HFF-Myc (cell line): ENCODE results near the gene CCL7.
"Not testable (repeated sequence)": the region's sequence is repeated elsewhere in the genome, so short reads cannot be mapped to it uniquely, and the experiment has no call there.

ENCODE experiments used
- DNase-seq: peaks from one replicate; pipeline ENCODE4 v3.0.0-alpha.2; 2011; ENCODE audit warnings: low read depth; ENCODE audit errors: extremely low read depth
- H3K4me3 ChIP-seq: replicated peaks from 2 replicates; pipeline ENCODE4 v1.5.1; 2011; ENCODE audit warnings: low read depth, mild to moderate bottlenecking, control low read depth, low read length
- TF ChIP-seq, protein P1 (sequence below): IDR thresholded peaks from 2 replicates; pipeline ENCODE4 v1.5.1; 2012; ENCODE audit warnings: mild to moderate bottlenecking, low read depth, low read length, control low read depth; ENCODE audit errors: missing control alignments

The CCL7 gene

DNA sequence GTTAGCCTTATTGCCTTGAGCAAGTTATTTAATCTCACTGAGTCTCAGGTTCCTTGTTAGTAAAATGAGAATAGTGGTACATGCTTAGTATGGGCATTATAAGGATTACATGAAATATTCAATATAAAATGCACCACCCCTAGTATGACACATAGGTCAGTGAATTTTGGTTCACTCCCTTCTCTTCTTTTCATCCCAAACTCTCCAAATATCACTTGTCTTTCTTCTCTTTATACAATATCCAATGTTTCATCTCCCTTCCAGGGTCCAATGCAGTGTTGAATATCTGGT lies 43.3 kb upstream of the CCL7 start:
- no peak overlapping the region for H3K4me3 ChIP-seq
- TF ChIP-seq, protein P1, sequence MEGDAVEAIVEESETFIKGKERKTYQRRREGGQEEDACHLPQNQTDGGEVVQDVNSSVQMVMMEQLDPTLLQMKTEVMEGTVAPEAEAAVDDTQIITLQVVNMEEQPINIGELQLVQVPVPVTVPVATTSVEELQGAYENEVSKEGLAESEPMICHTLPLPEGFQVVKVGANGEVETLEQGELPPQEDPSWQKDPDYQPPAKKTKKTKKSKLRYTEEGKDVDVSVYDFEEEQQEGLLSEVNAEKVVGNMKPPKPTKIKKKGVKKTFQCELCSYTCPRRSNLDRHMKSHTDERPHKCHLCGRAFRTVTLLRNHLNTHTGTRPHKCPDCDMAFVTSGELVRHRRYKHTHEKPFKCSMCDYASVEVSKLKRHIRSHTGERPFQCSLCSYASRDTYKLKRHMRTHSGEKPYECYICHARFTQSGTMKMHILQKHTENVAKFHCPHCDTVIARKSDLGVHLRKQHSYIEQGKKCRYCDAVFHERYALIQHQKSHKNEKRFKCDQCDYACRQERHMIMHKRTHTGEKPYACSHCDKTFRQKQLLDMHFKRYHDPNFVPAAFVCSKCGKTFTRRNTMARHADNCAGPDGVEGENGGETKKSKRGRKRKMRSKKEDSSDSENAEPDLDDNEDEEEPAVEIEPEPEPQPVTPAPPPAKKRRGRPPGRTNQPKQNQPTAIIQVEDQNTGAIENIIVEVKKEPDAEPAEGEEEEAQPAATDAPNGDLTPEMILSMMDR: no peak
- no peak for DNase-seq

DNA sequence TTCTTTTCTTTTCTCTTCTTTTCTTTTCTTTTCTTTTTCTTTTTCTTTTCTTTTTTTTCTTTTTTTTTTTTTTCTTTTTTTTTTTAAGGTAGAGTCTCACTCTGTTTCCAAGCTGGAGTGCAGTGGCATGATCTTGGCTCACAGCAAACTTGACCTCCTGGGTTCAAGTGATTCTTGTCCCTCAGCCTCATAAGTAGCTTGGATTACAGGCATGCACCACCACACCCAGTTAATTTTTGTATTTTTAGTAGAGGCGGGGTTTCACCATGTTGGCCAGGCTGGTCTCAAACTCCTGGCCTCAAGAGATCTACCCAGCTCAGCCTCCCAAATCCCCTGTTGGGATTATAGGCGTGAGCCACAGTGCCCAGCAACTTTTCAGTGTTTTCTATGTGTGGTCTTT lies 42.7 kb upstream of the CCL7 start:
- not testable (repeated sequence) for DNase-seq, H3K4me3 ChIP-seq

DNA sequence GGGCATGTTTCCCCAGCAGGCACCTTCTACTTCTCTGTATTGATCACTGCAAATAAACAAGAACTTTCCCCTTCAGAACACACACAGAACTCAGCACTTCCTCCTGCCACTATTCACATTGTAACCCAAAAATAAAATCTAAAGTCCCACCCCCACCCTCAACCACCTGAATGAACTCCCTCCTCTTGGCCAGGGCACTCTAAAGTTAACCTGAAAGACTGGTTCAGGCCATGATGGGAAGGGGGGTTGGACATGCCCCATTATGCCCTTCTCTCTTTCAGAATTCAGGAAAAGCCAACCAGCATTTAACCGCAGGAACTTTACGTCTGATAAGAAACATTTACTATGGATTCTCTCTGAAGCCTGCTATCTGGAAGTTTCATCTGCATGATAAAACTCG lies 42.3 kb upstream of the CCL7 start:
- TF ChIP-seq, protein P1: no peak
- DNase-seq: no peak

DNA sequence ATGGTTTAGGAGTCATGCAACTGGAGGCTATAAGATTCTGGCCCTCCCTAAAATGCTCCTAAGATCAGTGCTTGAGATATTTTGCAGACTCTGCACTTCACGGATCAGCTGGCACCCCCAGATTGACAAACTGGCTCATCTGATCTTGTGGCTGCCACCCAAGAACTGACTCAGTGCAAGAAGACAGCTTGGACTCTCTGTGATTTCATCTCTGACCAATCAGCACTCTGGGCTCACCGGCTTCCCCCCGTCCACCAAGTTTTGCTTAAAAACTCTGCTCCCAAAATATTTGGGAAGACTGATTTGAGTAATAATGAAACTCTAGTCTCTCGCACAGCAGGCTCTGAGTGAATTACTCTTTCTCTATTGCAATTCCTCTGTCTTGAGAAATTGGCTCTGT lies 41.2 kb upstream of the CCL7 start:
- no peak for DNase-seq
- TF ChIP-seq, protein P1: no peak
- H3K4me3 ChIP-seq: no peak overlapping the region

More for the DNA sequence above, 42.3 kb upstream of the CCL7 start:
- H3K4me3 ChIP-seq: no peak overlapping the region

DNA sequence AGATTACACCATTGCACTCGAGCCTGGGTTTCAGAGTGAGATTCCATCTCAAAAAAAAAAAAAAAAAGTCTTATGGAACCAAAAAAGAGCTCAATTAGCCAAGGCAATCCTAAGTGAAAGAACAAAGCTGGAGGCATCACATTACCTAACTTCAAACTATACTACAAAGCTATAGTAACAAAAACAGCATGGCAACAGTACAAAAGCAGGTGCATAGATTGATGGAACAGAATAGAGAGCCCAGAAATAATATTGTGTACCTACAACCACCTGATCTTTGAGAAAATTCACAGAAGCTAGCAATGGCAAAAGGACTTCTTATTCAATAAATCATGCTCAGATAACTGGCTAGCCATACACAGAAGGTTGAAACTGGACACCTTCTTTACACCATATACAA lies 39.7 kb upstream of the CCL7 start:
- DNase-seq: no peak
- TF ChIP-seq, protein P1: no peak

DNA sequence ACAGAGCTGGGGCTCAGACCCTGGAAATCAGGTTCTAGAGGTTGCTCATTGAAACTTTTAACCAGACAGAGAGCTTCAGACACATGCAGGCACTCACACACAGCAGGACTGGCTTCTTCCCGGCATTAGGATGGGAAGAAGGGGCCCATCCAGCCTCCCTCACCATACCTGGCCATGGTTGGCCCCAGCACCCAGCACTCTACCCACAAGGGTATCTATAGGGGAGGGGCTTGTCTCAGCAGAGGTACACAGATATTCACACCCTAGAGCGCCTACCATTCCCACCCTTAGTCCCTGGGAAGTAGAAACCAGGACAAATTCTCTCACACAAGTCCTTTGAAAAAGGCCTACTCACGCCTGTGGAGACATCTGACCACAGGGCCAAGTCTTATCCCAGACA lies 35.4 kb upstream of the CCL7 start:
- DNase-seq: no peak
- no peak overlapping the region for H3K4me3 ChIP-seq
- TF ChIP-seq, protein P1: no peak

More for the DNA sequence above, 39.7 kb upstream of the CCL7 start:
- H3K4me3 ChIP-seq: no peak overlapping the region

DNA sequence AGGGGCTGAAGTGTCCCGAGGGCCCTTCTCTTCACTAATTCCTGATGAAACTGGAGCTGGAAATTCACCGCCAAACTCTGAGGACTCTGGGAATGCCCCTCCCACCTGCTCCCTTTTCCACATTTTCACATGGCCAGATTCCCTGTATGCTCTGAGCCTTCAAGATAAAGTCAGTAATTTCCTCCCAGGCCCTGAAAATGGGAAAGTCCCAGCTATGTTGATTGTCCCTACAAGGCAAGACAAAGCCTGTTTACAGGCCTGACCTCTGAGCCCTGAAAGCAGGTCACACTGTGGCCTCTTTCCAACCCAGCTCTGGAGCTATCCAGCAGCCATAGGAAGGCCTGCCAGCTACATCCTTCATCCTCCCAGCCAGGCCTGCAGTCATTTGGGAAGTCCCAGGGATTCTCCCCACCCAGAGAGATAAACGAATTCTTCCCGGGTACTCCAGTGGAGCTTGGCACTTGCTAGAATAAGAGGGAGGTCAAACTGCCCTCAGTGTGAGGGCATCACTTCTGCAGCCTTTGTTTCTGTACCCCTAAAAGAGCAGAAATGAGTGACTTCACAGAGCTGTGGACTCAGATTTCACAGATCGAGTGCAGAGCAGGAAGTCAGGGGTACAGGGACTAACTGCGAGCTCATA lies 34.5 kb upstream of the CCL7 start:
- no peak for DNase-seq
- no peak overlapping the region for H3K4me3 ChIP-seq
- TF ChIP-seq, protein P1: no peak
